DND-41 (cell line): ENCODE results near the gene MAT2A.

Source experiments
- ATAC-seq: fragments of 200-7000 bp; cut with Tn5 transposase; 3 replicates; pipeline ENCODE4 v1.9.1; 2021; ENCODE audit warnings: low read depth; ENCODE audit not compliant: insufficient read depth
- DNase-seq: peaks from one replicate; pipeline ENCODE4 v3.0.0-alpha.2; 2020
- H2AFZ ChIP-seq: 2 replicates; pipeline ENCODE4 v1.6.0; 2012; ENCODE audit warnings: low read depth, low read length
- H3K27ac ChIP-seq: 2 replicates; pipeline ENCODE4 v1.5.1; 2012; ENCODE audit warnings: low read length, inconsistent platforms
- H3K27me3 ChIP-seq: fragments of 200-600 bp; sonication (generic); 2 replicates; pipeline ENCODE4 v1.6.0; 2012; ENCODE audit warnings: low read length, mild to moderate bottlenecking, inconsistent platforms; ENCODE audit not compliant: insufficient read depth, poor library complexity
- H3K36me3 ChIP-seq: 2 replicates; pipeline ENCODE4 v1.5.1; 2012; ENCODE audit warnings: low read length, inconsistent platforms; ENCODE audit not compliant: insufficient read depth
- H3K4me1 ChIP-seq: 2 replicates; pipeline ENCODE4 v1.5.1; 2012; ENCODE audit warnings: mild to moderate bottlenecking, low read length; ENCODE audit not compliant: insufficient read depth
- H3K4me2 ChIP-seq: 2 replicates; pipeline ENCODE4 v1.6.0; 2012; ENCODE audit warnings: mild to moderate bottlenecking, moderate library complexity, low read length, inconsistent platforms; ENCODE audit not compliant: insufficient read depth
- H3K4me3 ChIP-seq, 2 experiments: fragments of 200-600 bp in 1 of 2; shearing (Covaris generic) in 1 of 2; 2 replicates each; pipeline ENCODE4 v1.5.1; 2012 to 2016; ENCODE audit warnings: inconsistent platforms in 2 of 2, low read length in 2 of 2, mild to moderate bottlenecking in 2 of 2, low read depth in 1 of 2, moderate library complexity in 1 of 2
- H3K79me2 ChIP-seq: 2 replicates; pipeline ENCODE4 v1.6.0; 2012; ENCODE audit warnings: low read length, inconsistent platforms; ENCODE audit not compliant: insufficient read depth
- H3K9ac ChIP-seq: 2 replicates; pipeline ENCODE4 v1.6.0; 2012; ENCODE audit warnings: low read depth, mild to moderate bottlenecking, inconsistent platforms, low read length, moderate library complexity
- H3K9me3 ChIP-seq: 2 replicates; pipeline ENCODE4 v1.5.1; 2012; ENCODE audit warnings: low read length, moderate library complexity, mild to moderate bottlenecking, inconsistent platforms; ENCODE audit not compliant: insufficient read depth, severe bottlenecking
- H4K20me1 ChIP-seq: 2 replicates; pipeline ENCODE4 v1.6.0; 2012; ENCODE audit warnings: low read length; ENCODE audit not compliant: insufficient read depth
- CTCF ChIP-seq: IDR thresholded peaks from 2 replicates; pipeline ENCODE4 v1.5.1; 2012; ENCODE audit warnings: borderline replicate concordance, low read length, moderate library complexity, mild to moderate bottlenecking; ENCODE audit not compliant: poor library complexity, severe bottlenecking; ENCODE audit errors: extremely low read depth
- EZH2 ChIP-seq: IDR thresholded peaks from 3 replicates; pipeline ENCODE4 v1.6.1; 2012; ENCODE audit warnings: borderline replicate concordance, low read depth, mild to moderate bottlenecking, moderate library complexity, low read length, inconsistent platforms; ENCODE audit not compliant: severe bottlenecking

Gene MAT2A

GRCh38 chr2:85584857-85585780, 46.2 kb downstream of the MAT2A start:
- Histone ChIP-seq H3K36me3 (no peaks in the 10 kb centered on the region), H3K4me3 (peak overlapping the region; percentile 28 to 80; a peak in 3 of 4 replicates), H3K4me2 (peak overlapping the region; percentile 86), H3K27ac (peak overlapping the region; percentile 70), H3K9ac (peak overlapping the region; percentile 75), H3K4me1 (peaks cover 29% of the 10 kb centered on the region), H3K79me2 (peaks cover 10% of the 10 kb centered on the region; the same call in 1 of the 2 replicates), H4K20me1 (0 out of 2 replicates have a peak, but pooled peaks cover 3% of the 10 kb centered on the region), H2AFZ (peak overlapping the region; percentile 65), H3K9me3 (no peaks in the 10 kb centered on the region), H3K27me3 (peaks cover 3% of the 10 kb centered on the region)
- DNase-seq (peak; percentile 58), ATAC-seq (peak; percentile 70)
- no peak for TF ChIP-seq EZH2
- TF ChIP-seq CTCF, result no peak

- no peaks in the 10 kb centered on the region for H3K36me3 ChIP-seq
- DNase-seq (no peak), ATAC-seq (no peak; the same call in 2 of the 3 replicates)
- peak overlapping the region; percentile 86 for H3K4me2 ChIP-seq
- H3K4me3 ChIP-seq, result peak overlapping the region in 1 of 2 experiments; percentile 80; a peak in 2 of 4 replicates
- H3K27me3 ChIP-seq, result no peaks in the 10 kb centered on the region
- TF ChIP-seq CTCF, result no peak
- peak overlapping the region; percentile 75; the same call in 1 of the 2 replicates for H3K9ac ChIP-seq
- no peaks in the 10 kb centered on the region for H3K9me3 ChIP-seq
- H4K20me1 ChIP-seq, result 0 out of 2 replicates have a peak, but pooled peaks cover 3% of the 10 kb centered on the region
- H3K4me1 ChIP-seq, result peaks cover 29% of the 10 kb centered on the region
- H2AFZ ChIP-seq, result no peak overlapping the region
- H3K79me2 ChIP-seq, result peaks cover 10% of the 10 kb centered on the region; the same call in 1 of the 2 replicates
- peak overlapping the region; percentile 70; the same call in 1 of the 2 replicates for H3K27ac ChIP-seq
Observed at GRCh38 chr2:85585781-85586105, 46.8 kb downstream of the MAT2A start.

GRCh38 chr2:85588236-85588635, 49.3 kb downstream of the MAT2A start:
- H3K36me3 ChIP-seq, result no peaks in the 10 kb centered on the region
- no peak overlapping the region for H3K4me3 ChIP-seq
- H3K9ac ChIP-seq, result no peak overlapping the region
- DNase-seq (no peak), ATAC-seq (no peak)
- H3K4me1 ChIP-seq, result peaks cover 29% of the 10 kb centered on the region
- no peak overlapping the region for H2AFZ ChIP-seq
- H3K79me2 ChIP-seq, result peaks cover 10% of the 10 kb centered on the region; the same call in 1 of the 2 replicates
- H3K9me3 ChIP-seq, result no peaks in the 10 kb centered on the region
- no peak overlapping the region for H3K4me2 ChIP-seq
- H3K27me3 ChIP-seq, result no peaks in the 10 kb centered on the region
- no peak for TF ChIP-seq EZH2
- TF ChIP-seq CTCF, result no peak
- no peak overlapping the region for H3K27ac ChIP-seq
- H4K20me1 ChIP-seq, result peaks cover 3% of the 10 kb centered on the region; the same call in 1 of the 2 replicates
